ENCODE results near the gene RGS7.
"Not testable (repeated sequence)": the region's sequence is repeated elsewhere in the genome, so short reads cannot be mapped to it uniquely, and the experiment has no call there.

The RGS7 gene

DNA sequence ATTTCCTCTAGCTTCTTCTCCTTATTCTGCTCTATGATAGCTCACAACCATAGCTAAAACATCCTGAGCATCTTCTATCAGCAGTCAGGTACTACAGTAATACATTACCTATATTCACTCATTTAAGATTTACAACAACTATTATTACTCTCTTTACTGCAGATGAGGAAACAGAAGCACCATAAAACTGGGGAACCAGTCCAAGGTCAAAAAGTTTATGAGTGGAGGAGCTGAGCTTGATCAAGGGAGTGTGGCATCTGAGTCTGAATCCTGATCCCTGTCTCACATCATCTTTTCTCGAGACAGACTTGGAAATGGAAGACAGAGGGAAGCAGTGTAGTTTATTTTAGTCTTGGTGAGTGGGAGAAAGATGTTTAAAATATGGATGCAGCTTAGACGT, 288.6 kb downstream of the RGS7 start:
- no peak for DNase-seq

DNA sequence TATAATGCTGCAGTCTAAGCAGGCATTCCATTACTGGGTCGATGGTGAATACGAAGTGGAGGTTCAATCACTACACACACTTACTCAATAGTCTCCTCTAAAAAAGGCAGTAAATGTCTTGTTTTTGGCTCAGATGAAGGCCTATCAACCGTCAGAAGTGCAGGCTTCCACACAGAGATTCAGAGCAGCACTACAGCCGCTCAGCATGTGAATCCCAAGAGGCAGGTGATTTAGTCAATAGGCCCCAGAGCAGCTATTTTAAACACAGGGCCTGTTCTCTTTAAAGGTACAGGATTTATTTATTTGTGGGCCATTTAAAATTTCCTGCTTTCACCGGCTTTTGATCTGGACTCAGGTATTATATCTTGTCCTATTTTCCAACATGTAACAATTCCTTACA, 293.7 kb downstream of the RGS7 start:
- DNase-seq: no peak

DNA sequence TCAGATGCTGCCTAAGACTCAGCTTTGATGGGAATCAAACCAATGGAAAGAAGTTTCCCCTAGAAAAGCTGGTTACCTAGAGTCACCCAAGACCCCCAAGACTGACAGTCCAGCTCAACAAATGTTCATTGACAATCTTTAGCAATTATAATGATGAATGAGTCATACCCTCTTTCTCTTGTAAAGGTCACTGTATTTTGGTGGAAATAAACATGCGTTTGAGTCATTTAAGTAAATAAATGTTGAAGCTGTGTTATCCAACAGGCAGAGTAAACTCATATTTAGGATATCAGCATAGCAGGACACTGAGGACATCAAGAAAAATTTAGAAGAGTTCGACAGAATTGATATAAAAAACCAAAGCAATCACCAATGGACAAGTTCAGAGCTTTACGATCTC, 295.9 kb downstream of the RGS7 start:
- no peak for DNase-seq

DNA sequence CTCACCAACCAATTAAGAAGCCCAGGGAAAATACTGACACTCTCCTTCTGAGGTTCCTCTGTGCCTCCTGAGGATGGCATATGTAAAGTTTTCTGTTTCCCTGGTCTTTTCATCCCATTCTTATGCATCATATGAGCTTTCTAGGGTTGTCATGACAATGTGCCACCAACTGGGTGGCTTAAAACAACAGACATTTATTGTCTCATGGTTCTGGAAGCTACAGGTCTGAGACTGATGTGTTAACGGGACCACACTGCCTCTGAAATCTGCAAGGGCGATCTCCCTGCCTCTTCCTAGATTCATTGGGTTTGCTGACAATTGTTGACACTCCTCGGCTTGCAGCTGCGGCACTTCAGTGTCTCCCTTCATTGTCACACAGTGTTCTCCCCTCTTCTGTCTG, 308.4 kb downstream of the RGS7 start:
- DNase-seq: no peak

DNA sequence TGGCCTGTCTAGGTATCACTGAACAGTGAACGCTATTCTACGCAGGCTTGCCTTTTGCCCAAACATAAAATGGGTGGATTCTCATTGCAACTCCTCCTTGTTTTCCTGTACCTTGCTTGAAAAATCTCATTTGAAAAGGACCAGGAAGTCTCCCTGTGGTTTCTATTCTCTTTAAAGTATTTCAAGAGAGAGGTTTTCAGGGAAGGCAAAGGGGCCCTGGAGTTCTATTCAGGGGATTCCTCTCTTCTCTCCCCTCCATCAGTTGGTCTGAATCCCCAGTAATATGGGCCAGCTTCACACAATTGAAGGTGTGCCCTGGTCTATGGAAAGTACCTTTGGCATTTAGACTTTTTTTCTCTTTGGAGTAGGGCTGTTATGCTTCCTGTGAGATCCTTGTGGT, 311.3 kb downstream of the RGS7 start:
- no peak for DNase-seq

DNA sequence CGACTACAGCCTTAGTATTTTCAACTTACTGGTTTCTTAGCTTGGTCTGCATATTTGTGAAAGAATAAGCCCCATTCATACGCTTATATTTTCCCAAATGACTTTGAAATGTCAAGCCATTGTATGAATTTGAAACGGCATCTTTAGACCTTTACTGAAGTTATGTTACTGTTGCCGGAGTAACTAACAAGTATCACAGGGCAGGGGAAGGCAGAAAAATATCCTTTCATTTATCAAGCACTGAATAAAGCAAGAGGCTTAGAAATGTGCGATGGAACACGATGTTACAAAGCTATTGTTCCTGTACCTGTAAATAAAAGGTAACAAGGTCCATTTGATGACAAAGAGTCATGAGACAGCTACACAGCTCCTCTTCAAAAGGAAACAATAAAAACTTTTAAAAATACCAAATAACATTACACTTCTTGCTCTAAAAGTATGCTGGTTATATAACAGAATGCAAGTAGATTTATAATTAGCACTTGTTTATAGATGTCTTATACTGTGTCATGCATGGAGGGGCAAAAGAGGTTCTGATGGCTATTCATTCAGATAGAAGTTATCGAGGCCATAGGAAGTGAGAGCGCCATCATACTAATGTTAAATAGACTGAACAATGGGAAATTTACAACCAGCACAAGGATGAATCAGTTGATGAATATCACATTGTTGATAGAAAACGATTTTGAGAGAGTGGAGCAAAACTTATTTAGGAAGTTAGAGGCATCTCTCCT, 322.6 kb downstream of the RGS7 start:
- DNase-seq: no peak

DNA sequence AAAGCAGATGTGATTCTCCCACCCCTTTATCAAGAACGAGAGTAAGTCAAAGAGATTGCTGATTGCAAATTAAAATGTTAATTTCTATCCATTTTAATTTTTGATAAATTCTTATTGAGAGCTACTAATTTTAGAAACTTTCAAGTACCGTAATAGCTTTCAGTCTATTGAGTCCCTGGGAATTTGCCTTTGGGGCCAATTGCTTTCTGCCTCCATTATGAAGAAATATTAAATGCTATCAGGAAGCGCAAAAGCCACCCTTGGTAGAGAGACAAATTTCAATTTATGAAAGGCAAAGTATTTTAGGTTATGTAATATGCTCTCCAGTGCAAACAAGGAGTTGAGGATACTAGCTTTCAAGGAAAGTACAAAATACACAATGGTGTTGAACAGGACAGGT, 332.2 kb downstream of the RGS7 start:
- DNase-seq: no peak

DNA sequence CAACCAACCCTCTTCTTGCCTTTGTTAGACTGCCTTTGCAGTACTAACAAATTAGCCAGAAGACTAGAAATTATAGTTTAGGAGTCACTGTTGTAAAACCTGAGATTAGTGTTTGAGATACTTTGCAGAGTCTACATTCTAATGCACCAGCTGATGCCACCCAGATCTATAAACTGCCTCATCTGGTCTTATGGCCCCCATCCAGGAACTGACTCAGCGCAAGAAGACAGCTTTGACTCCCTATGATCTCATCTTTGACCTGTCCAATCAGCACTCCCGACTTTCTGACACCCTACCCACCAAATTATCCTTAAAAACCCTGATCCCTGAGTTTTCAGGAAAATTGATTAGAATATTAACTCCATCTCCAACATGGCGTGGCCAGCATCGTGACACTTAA, 334.6 kb downstream of the RGS7 start:
- no peak for DNase-seq

DNA sequence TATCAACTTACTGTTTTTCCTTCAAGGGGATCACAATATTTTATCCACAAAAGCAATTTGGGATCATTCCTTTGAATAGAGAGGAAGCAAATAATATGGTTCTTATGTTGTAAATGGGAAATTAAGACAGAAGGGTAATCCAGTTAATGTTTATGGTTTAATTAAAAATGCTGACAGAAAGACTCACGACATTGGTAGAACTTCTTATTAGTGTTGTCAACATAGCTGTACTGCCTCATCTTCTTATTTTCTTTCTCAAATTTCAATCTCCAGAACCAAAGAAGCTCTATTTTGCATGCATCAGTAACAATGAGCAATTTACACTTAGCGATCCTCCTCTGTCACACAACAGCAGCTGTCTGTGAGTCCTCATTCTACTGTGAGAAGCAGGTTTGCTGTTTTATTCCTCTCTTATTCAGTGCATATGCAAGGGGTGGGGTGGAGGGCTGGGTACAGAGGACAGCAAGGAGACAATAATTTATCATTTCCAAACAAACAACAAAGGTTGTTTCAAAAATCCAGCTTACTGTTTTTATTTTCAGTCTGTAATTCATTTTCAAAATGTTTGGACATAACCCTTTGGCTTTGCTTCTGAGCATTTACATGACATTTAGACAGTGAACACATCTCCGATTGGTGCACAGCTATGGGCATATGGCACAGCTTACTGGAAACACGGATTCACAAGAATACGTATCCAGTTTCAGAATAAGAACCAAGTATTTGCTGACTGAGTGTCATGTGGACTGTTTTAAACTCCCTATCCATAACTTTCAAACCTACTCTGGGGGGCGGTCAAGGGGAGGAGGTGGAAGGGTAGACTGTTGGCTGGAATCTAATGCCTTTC, 335.9 kb downstream of the RGS7 start:
- no peak for DNase-seq

DNA sequence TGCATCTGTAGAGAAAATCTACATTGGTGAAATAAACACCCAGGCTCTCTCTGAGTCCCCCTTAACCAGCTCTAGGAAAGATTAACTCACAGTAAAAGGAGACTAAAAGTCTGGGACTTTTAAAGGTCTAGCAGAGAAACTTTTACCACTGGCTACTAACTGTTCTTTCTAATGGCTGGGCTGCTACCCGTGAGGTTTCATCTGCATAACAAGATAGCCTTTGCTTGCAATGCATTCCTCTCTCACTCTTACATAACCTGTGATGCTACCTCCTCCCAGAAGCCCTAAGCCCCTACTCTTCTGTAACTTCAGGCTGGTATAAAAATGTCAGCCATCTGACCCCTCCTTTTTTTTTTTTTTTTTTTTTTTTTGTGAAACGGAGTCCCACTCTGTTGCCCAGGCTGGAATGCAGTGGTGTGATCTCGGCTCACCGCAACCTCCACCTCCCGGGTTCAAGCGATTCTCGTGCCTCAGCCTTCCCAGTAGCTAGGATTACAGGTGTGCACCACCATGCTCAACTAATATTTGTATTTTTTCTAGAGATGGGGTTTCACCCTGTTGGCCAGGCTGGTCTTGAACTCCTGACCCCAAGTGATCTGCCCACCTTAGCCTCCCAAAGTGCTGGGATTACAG, 344.2 kb downstream of the RGS7 start:
- no peak for DNase-seq

DNA sequence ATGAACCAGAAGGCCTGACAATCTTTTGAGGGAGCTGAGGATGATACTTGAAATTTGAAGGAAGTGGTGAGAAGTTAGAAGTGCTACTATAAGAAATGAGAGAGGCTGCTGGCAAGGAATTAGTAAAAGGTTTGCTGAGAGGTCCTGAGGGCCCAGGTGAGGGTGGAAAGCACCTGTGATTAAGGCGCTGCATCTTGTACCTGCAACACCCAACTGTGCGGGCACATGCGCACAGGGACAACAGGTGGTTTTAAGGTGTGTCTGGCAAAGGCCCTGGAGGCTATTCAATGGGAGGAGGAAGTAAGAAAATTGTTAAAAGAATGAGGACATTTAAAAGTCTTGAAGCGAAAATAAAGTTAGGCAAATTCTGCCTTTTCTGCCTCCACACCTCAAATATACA, 349.3 kb downstream of the RGS7 start:
- DNase-seq: no peak

DNA sequence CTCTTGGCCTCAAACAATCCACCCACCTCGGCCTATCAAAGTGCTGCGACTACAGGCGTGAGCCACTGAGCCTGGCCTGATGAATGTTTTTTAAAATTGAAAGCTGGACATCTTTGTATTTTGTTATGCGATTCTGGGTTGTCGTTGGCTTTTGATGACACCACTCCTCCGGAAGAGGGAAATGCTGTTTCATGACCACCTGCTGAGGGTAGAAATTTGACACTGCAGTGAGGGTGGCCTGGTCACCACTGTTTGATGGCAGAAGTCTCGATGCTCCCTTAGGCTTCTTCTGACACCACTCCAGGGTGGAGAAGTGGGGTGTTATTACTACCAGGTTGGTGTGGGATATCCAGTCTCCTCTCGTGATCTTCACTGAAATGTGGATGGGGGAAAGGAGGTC, 357.2 kb downstream of the RGS7 start:
- no peak for DNase-seq

DNA sequence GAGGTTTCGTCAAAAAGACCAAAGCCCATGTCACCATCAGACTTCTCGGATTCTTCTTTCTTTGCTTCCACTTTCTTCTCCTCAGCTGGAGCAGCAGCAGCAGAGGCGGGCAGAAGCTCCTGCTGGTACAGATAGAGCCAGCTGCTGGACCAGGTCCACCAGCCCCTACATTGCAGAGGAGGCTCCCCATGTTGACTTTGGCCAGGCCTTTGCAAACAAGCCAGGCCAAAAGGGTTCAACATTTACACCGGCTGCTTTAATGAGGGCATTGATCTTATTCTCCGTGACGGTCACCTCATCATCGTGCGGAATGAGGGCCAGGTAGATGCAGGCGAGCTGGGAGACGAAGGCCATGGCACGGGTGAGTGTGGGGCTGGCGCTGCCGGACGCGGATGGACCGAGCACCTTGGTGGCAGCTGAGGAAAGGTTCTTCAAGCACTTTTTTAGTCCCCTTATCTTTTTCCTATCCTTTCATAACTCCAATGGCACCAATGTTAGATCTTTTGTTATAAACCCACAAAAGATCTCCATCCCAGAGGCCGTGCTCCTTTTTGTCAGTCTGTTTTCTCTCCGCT, 358.5 kb downstream of the RGS7 start:
- DNase-seq: no peak

DNA sequence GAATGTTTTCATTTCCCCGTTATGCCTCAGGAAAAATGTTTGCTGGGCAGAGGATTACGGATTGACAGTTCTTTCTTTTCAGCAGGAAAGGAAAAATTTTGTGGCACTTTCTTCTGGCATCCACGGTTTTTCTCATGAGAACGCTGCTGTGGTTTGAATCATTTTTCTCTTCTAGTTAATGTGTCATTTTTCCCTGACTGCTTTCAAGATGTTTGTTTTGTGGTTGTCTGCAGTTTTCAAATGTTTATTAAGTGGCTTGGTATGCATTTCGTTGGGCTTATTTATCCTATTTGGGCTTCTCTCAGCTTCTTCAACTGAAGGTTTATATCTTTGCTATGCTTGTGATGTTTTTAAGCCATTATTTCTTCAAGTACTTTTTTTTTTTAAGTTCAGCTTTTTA, 359.0 kb downstream of the RGS7 start:
- no peak for DNase-seq

DNA sequence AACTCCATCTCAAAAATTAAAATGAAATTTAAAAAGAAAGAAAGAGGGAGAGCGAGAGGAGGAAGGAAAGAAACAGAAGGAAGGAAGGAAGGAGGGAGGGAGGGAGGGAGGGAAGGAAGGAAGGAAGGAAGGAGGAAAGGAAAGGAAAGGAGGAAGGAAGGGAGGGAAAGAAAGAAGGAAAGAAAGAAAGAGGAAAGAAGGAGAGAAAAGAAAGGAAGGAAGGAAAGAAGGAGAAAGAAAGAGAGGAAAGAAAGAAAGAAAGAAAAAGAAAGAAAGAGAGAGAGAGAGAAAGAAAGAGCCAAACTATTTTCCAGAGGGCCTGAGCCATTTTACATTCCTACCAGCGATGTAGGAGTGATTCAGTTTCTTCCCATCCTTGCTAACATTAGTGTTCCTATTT, 364.0 kb downstream of the RGS7 start:
- no peak for DNase-seq

DNA sequence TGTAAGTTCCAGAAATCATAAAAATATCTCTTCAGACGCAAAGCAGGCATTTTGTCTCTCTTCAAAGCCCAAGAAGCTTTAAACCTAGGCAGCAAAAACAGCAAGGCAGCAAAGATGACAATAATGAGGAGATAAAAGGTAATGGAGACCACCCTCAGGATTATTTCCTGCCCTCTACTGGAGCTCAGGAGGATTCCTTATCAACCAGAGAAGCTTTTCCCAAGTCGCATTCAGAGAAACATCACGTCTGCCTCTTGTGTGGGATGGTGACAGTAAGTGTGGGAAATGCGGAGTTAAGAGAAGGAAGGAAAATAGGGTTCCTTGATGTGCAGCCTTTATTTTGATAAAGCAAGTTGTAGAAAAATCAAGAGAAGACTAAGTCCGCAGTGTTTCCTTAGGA, 365.8 kb downstream of the RGS7 start:
- no peak for DNase-seq

DNA sequence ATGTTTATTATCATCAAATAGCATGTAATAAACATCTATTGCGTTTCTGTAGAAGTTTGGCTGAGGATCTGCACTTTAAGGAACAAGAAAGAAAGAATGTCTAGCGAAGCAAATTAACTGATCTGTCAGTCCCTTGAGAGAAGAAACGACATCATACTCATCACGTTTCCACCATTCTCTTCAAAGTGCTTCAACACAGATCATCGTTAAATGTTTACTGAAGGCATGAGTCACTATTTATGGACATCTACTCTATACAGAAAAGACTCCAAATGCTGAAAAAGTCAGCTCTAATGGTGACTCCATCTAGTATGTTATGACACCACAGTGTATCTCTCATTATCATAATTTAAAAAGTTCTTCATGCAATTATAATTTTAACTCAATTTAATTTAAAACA, 369.1 kb downstream of the RGS7 start:
- no peak for DNase-seq

DNA sequence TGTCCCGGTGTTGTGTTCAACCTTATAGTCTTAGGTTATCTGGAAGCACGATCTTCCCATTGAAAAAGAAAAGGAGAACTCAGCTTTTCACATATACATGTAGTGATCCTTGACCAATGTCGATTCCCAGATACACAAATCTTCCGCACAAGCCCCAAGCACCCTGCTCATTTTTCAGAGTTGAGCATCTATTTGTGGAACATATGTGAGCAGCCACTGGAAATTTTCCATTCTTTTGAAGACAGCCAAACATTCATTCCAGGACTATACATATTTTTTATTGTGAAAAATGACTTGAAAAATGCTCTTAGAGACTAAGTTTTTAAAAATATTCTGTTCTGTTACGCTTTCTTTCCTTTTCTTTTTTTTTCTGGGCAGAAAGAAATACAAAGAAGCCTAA, 371.9 kb downstream of the RGS7 start:
- no peak for DNase-seq

DNA sequence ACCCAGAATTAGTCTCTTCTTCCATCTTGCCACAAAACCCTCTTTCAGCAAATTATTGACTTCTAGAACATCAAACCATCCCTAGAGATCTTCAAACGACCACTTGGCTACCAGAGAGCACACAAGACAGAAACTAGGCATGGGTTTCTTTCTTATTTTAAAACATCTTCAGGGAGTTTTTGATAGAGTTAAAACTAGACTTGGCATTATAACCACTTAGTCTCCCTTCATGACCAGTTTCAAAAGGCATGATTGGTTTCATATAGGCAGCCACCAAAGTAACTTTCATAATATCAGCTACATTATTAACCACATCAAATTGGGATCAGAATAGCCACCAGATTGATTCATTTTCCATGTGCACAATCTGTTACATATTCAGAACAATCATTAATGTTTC, 376.7 kb downstream of the RGS7 start:
- DNase-seq: no peak

DNA sequence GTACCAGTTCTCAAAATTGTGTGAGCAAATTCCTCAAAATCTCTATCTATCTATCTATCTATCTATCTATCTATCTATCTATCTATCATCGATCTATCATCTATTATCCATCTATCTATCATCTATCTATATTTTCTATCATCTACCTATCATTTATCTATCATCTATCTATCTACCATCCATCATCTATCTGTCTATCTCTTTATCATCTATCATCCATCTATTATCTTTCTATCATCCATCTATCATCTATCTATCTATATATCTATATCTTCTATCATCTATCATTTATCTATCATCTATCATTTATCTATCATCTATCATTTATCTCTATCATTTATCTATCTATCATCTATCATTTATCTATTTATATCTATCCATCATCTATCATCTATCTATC, 380.3 kb downstream of the RGS7 start:
- DNase-seq: no peak

DNA sequence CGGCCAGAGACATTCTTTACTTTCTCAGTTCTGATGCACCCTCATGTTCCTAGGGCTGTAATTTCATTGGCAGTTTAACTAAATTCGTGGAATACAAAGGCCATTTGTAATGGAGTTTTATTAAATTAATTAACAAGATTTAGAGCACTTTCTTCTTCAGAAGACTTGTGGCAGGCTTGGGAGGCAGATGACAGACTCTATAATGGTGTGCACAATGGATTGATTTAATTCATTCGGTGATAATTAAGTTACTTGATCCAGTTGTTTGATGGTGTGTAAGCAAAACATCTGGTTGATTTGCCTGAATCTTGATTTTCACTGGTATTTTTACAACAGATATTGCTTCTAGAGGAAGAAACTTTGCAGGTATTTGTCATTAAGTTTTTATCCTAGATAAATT, 383.1 kb downstream of the RGS7 start:
- no peak for DNase-seq

DNA sequence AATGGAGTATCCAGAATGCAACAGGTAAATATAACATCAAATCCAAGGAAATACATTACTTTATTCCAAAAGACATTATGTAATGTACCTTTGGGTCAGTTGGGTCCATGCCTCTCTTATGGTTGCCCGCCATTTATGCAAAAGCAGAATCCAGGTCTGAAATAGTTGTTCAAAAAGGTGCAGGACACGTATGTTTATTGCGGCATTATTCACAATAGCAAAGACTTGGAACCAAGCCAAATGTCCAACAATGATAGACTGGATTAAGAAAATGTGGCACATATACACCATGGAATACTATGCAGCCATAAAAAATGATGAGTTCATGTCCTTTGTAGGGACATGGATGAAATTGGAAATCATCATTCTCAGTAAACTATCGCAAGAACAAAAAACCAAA, 384.9 kb downstream of the RGS7 start:
- DNase-seq: not testable (repeated sequence)

DNA sequence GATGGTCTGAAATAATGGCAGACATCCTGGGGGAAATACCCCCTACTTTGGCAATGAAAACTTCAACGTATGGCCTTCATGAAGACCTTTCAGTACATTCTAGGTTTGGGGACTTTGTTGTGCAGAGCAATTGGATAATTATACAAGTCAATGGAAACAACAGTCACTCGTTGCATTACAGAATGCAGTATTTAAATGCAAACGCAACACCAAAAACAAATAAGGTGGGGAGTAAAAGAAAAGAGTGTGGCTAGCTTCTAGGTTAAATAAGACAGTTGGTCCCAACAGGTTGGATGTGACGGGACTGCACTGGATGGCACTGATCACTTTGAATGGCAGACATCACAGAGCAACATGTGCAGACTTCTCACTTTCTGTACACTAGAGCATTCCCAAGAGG, 386.8 kb downstream of the RGS7 start:
- DNase-seq: no peak

DNA sequence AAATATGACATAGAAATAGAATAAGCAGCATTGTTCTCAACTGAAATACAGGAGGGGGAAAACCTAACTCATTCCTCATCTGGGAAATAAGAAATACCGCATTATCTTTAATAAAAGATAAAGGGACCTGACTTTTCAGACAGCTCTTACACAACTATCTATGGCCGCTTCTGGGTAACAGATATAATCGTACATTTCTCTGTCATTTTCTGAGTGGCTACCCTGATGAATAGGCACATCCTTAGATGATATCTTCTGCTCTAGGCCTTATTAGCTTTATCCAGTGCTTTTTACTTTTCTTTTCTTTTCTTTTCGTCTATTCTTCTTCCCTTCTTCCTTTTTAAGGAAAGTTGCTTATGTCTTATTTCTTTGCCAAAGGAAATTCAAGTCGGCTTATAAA, 388.1 kb downstream of the RGS7 start:
- no peak for DNase-seq

All from stimulated activated CD4-positive, alpha-beta T cell treated with anti-CD3 and anti-CD28 coated beads, Interleukin-15, amount 100 ng/mL, for 24 hours (primary cell).